Pancreas (tissue), 10 donors: ENCODE measurements around the gene ZG16B. TPM values are rescaled to one million over a fixed set of nuclear protein-coding genes. Genes with fewer than 3 reads are reported as not detected.

ENCODE experiments used
- ATAC-seq, 4 donors: fragments of 200-7000 bp; cut with Tn5 transposase; one replicate each; pipeline versions ENCODE4 v1.8.0 to v1.9.1; 2020; ENCODE audit warnings: mild to moderate bottlenecking in 4 of 4, moderate library complexity in 4 of 4
- DNase-seq, 6 donors: peaks; one replicate each; pipeline ENCODE4 v3.0.0-alpha.2; 2020
- FAIRE-seq: peaks from 2 replicates; lab custom pipeline; 2012; peaks lifted over from hg19 to GRCh38; lab: Jason Lieb, UNC
- H3K27ac ChIP-seq, 4 donors: fragments of 200-600 bp; sonication (generic); 1 replicate in 3 of 4; 2 replicates in 1 of 4; pipeline versions ENCODE4 v1.5.0 to v1.8.0; 2020
- H3K27me3 ChIP-seq, 4 donors: fragments of 200-600 bp; one replicate each; pipeline ENCODE4 v1.8.0; 2021
- H3K36me3 ChIP-seq, 3 donors: fragments of 200-600 bp; sonication (generic) in 1 of 3; one replicate each; pipeline versions ENCODE4 v1.5.0 to v1.8.0; 2020 to 2021
- H3K4me1 ChIP-seq, 3 donors: fragments of 200-600 bp; one replicate each; pipeline ENCODE4 v1.8.0; 2021
- H3K4me3 ChIP-seq, 4 donors: fragments of 200-600 bp; sonication (generic) in 2 of 4; one replicate each; pipeline versions ENCODE4 v1.5.0 to v1.8.0; 2020 to 2021
- H3K9me3 ChIP-seq, 4 donors: fragments of 200-600 bp; one replicate each; pipeline ENCODE4 v1.8.0; 2021
- WGBS, 2 donors: extraction: QIAGEN DNeasy Blood & Tissue Kit; methylation state at CpG; one replicate each; pipeline ENCODE4 v1.1.7; 2013; 5-methylcytosine and 5-hydroxymethylcytosine counted together
- intact Hi-C, 3 donors: fragments of 100-400 bp; cut with DNase I; formaldehyde crosslinking; loops; one replicate each; pipeline versions ENCODE4 v1.11.1 to v1.14.2; 2022
- polyA plus RNA-seq, 2 donors: library from polyadenylated mRNA; stranded (reverse); fragments of 200-250 nt; gene quantifications; one replicate each; pipeline ENCODE4 v1.2.3, GENCODE V29; 2013
- total RNA-seq, 6 donors: library from RNA; stranded (reverse); fragmentation: NEBNext Ultra II Directional in 4 of 6; extraction: Animal tissue kit (Norgen Biotek cat#: 25700) in 4 of 6; gene quantifications; one replicate each; pipeline versions ENCODE4 v1.2.1 to v1.2.4, GENCODE V29; 2021 to 2023
- TF ChIP-seq, protein P1 (sequence below), 4 donors: fragments of 200-600 bp; sonication (generic) in 3 of 4; IDR thresholded peaks; one replicate each; pipeline versions ENCODE4 v1.5.0 to v1.8.0; 2021; ENCODE audit warnings: antibody characterized with exemption in 4 of 4
- donor health status: healthy with polysubstance abuse.
- donor health status: DM: no; HTN: no; CAD: no; lungs with moderate emphysema.
- donor health status: DM: no; HTN: no; CAD: no.
- donor health status: control.
- donor health status: control.
- donor health status: Bipolar disorder and iron deficiency.
- donor health status: DM: yes; HTN: yes; CAD: no.
- donor health status: DM: no; HTN: no; CAD: no.
- donor health status: DM: no; HTN: no; CAD: no.
- donor health status: DM: yes; HTN: yes; CAD: no.

The ZG16B gene
- total and polyA plus RNA-seq, 8 donors, result 0.43 to 1.7 (median 0.80) TPM

- H3K4me3 ChIP-seq, result no peak overlapping the region
- 62 to 74% methylated on average over 16 of the region's 16 CpGs for WGBS, 2 donors
- FAIRE-seq (no peak), ATAC-seq (no peak), DNase-seq (no peak)
- H3K4me1 ChIP-seq, result no peaks in the 10 kb centered on the region
- intact Hi-C loops, result no loop called here
- no peaks in the 10 kb centered on the region for H3K27me3 ChIP-seq
- TF ChIP-seq, protein P1, sequence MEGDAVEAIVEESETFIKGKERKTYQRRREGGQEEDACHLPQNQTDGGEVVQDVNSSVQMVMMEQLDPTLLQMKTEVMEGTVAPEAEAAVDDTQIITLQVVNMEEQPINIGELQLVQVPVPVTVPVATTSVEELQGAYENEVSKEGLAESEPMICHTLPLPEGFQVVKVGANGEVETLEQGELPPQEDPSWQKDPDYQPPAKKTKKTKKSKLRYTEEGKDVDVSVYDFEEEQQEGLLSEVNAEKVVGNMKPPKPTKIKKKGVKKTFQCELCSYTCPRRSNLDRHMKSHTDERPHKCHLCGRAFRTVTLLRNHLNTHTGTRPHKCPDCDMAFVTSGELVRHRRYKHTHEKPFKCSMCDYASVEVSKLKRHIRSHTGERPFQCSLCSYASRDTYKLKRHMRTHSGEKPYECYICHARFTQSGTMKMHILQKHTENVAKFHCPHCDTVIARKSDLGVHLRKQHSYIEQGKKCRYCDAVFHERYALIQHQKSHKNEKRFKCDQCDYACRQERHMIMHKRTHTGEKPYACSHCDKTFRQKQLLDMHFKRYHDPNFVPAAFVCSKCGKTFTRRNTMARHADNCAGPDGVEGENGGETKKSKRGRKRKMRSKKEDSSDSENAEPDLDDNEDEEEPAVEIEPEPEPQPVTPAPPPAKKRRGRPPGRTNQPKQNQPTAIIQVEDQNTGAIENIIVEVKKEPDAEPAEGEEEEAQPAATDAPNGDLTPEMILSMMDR (IDR thresholded peaks at IDR 0.05), result no peak
- no peak overlapping the region for H3K27ac ChIP-seq
- no peaks in the 10 kb centered on the region for H3K9me3 ChIP-seq
- H3K36me3 ChIP-seq, result no peaks in the 10 kb centered on the region
Observed at GRCh38 chr16:2848933-2849725, 19.0 kb downstream of the ZG16B start.

DNA sequence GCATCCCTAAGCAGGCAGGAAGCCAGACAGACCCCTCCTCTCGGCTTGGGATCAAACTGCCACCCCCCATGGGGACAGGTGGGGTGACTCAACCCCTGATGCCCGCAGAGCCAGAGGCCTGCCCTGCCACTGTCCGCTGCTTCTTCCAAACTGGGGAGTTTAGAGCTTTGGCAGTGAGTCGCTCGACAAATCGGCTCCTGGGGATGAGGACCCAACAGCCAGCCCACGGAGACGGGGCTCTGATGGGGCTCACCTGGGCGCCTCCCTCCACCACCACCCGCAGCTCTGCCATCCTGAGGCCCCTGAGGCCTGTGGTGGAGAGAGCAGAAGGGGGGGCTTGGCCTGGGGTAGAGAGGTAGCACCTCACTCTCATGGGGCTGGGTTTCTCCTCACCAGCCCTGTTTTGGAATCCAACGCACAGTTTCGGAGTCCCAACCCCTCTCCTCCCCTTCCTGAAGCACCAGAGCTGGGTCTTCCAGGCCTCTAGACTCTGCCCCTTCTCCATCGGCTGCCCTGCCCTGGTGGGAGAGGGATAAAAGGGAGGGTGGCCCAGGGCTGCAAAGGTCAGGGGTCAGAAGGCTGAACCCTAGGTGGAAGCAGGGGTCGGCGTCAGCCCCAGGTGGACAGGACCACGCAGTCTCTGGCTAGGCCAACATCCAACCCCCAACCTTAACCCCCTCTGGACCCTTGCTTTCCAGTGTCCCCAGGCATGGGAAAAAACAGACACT is 22.1 kb downstream of the ZG16B start:
- Histone ChIP-seq H3K27ac (no peak overlapping the region), H3K4me3 (no peak overlapping the region), H3K36me3 (no peaks in the 10 kb centered on the region), H3K9me3 (no peaks in the 10 kb centered on the region), H3K27me3 (no peaks in the 10 kb centered on the region), H3K4me1 (no peaks in the 10 kb centered on the region)
- DNase-seq (peak in 1 of 6 donors; percentile 38), FAIRE-seq (no peak), ATAC-seq (no peak)
- intact Hi-C loops, result no loop called here
- TF ChIP-seq, protein P1 (IDR thresholded peaks at IDR 0.05), result no peak
- 86 to 89% methylated on average over 15 to 16 of the region's 16 CpGs for WGBS, 2 donors

DNA sequence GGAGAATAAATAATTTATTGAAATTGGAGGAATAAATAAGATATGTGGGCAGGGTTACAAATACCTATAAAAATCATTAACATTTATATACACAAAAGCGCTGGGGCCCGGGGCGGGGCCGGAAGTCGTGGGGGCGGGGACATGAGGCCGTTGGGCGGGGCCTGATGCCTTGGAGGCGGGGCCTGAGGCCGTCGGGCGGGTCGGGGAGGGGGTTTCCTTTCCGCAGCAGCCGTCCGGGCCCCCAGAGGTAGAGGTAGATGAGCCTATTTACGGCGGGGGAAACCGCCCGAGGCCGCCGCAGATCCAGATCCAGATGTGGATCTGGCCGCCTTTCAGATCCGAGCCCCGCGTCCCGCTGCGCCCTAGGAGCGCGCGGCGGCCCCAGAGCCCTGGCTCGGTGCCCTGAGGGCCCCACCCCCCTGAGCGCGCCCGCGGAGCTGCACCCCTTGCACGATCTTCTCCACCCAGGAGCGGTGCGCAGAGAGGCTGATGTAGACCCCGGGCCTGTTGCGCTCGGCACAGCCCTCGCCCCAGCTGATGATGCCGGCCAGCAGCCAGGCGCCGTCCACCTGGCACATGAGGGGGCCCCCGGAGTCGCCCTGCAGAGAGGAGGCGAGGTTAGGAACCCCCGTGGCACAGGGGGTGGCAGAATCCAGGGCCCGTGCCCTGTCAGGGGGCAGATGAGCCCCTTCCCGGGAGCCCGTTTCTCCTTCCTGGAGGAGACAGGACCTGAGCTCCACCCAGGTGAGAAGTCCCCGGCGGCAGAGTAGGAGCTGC is 22.8 kb downstream of the ZG16B start:
- Histone ChIP-seq H3K27ac (no peak overlapping the region), H3K36me3 (no peaks in the 10 kb centered on the region), H3K27me3 (no peaks in the 10 kb centered on the region), H3K4me3 (no peak overlapping the region), H3K4me1 (no peaks in the 10 kb centered on the region), H3K9me3 (no peaks in the 10 kb centered on the region)
- FAIRE-seq (no peak), ATAC-seq (no peak), DNase-seq (peak in 1 of 6 donors; percentile 53)
- TF ChIP-seq, protein P1 (IDR thresholded peaks at IDR 0.05), result no peak
- 70 to 74% methylated on average over 54 to 56 of the region's 56 CpGs for WGBS, 2 donors
- intact Hi-C loops, result no loop called here

- Histone ChIP-seq H3K36me3 (no peaks in the 10 kb centered on the region), H3K27ac (no peak overlapping the region), H3K4me3 (no peak overlapping the region), H3K4me1 (no peaks in the 10 kb centered on the region), H3K27me3 (no peaks in the 10 kb centered on the region), H3K9me3 (no peaks in the 10 kb centered on the region)
- ATAC-seq (no peak), FAIRE-seq (no peak), DNase-seq (peak in 1 of 6 donors; percentile 45)
- intact Hi-C loops, result no loop called here
- WGBS, 2 donors, result 89 to 91% methylated on average over 18 of the region's 18 CpGs
- TF ChIP-seq, protein P1 (IDR thresholded peaks at IDR 0.05), result no peak
Observed at GRCh38 chr16:2853531-2854073, 23.5 kb downstream of the ZG16B start.
